ENCODE results near the gene A3GALT2. TPM values are rescaled to one million over a fixed set of nuclear protein-coding genes. Genes with fewer than 3 reads are reported as not detected.

Gene A3GALT2
- polyA plus RNA-seq, 1 of the 3 experiments (the other 2 are of a cell fraction), result 0.07 TPM

DNA sequence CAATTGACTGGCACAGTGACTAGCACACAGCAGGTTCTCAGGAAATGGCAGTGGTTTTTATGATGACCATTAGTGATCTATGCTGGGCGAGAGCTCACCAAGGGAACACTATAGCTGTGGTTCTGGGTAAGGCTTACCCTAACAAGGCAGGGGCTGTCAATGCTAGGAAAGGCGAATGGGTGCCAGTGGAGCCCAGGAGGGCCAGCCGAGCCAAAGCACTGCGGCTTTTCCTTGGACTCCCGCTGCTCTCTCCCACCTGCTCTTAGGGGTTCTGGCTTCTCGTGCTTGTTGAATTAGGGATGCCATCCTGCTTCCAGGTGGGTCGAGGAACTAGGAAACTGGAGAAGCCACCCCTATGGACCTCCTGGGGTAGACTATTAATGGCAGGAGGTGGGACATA is 10.0 kb upstream of the A3GALT2 start (continued):
- TF ChIP-seq, protein P1, sequence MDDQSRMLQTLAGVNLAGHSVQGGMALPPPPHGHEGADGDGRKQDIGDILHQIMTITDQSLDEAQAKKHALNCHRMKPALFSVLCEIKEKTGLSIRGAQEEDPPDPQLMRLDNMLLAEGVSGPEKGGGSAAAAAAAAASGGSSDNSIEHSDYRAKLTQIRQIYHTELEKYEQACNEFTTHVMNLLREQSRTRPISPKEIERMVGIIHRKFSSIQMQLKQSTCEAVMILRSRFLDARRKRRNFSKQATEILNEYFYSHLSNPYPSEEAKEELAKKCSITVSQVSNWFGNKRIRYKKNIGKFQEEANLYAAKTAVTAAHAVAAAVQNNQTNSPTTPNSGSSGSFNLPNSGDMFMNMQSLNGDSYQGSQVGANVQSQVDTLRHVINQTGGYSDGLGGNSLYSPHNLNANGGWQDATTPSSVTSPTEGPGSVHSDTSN (IDR thresholded peaks at IDR 0.05), result no peak
- TF ChIP-seq MXI1 (IDR thresholded peaks at IDR 0.05; ENCODE audit: low read depth, low read length), result no peak
- TF ChIP-seq CHD2 (IDR thresholded peaks at IDR 0.05; ENCODE audit: low read length, partially characterized antibody), result no peak
- TF ChIP-seq FOSL2 (IDR thresholded peaks at IDR 0.05; ENCODE audit: borderline replicate concordance, low read depth), result no peak

DNA sequence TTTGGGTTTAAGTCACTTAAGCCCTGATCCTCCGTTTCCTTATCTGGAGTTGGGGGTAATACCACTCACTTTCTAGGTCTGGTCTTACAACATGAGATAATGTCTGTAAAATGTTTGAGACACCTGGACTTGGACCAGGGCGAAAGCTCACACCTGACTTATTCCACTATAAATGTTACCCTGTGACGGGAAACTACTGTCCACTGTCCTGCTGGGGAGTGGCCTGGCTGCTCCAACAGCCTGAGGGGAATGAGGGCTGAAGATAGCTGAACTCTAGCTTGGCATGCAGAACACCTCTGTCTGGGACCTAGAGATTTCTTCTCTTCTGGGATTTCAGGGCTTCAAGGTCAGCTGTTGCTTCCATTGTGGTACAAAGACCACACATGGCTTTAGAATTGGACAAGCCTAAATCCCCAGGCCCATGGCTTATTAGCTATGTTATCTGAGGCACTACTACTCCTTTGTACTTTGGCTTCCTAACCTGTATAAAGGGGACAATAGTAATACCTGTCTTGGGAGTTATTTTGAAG is 9.5 kb upstream of the A3GALT2 start:
- no peaks in the 10 kb centered on the region for H3K9me2 ChIP-seq
- H4K20me1 ChIP-seq (ENCODE audit: insufficient read depth), result peaks cover 98% of the 10 kb centered on the region
- H3K36me3 ChIP-seq (replicated peaks in 1 of 2; ENCODE audit: control insufficient read depth in 1 of 2, insufficient read depth in 2 of 2, low read length in 1 of 2), result peaks cover 90 to 95% of the 10 kb centered on the region in 2 experiments
- no peak for DNase-seq
- H3K4me2 ChIP-seq, result no peak overlapping the region
- no peak overlapping the region for H3K9ac ChIP-seq
- H3K79me2 ChIP-seq (ENCODE audit: insufficient read depth), result peaks cover 79% of the 10 kb centered on the region
- H3K4me3 ChIP-seq (ENCODE audit: low read depth in 2 of 2, low read length in 1 of 2), result no peak overlapping the region
- CTCF ChIA-PET, result interaction anchor here (1.5 kb wide), 1 partner anchor 141 kb away, joined by 4 read pairs; no protein-coding TSS in a partner anchor
- H3F3A ChIP-seq (replicated peaks; ENCODE audit: insufficient read depth), result peaks cover 37% of the 10 kb centered on the region
- no peaks in the 10 kb centered on the region for H3K27me3 ChIP-seq (ENCODE audit: insufficient read depth)
- peaks cover 17 to 33% of the 10 kb centered on the region in 2 experiments; a peak in 3 of 4 replicates for H3K4me1 ChIP-seq (ENCODE audit: control insufficient read depth in 1 of 2, insufficient read depth in 2 of 2, low read depth in 1 of 2, low read length in 1 of 2)
- POLR2A ChIA-PET, result no interaction called here
- no peaks in the 10 kb centered on the region for H3K9me3 ChIP-seq
- WGBS (ENCODE audit: low lambda C conversion rate), result 97% methylated on average over 3 of the region's 3 CpGs
- H2AFZ ChIP-seq (ENCODE audit: low read depth), result no peak overlapping the region
- peak overlapping the region in 1 of 2 experiments; percentile 2; a peak in 1 of 4 replicates for H3K27ac ChIP-seq (ENCODE audit: low read depth in 2 of 2, low read length in 1 of 2)
- no peak for TF ChIP-seq ELF1 (IDR thresholded peaks at IDR 0.05)
- no peak for TF ChIP-seq TEAD4 (IDR thresholded peaks at IDR 0.05; ENCODE audit: borderline replicate concordance, insufficient read depth)
- TF ChIP-seq NRF1 (IDR thresholded peaks at IDR 0.05; ENCODE audit: low read depth, low read length), result no peak
- TF ChIP-seq RFX5 (IDR thresholded peaks at IDR 0.05; ENCODE audit: low read length), result no peak
- TF ChIP-seq, protein P2, sequence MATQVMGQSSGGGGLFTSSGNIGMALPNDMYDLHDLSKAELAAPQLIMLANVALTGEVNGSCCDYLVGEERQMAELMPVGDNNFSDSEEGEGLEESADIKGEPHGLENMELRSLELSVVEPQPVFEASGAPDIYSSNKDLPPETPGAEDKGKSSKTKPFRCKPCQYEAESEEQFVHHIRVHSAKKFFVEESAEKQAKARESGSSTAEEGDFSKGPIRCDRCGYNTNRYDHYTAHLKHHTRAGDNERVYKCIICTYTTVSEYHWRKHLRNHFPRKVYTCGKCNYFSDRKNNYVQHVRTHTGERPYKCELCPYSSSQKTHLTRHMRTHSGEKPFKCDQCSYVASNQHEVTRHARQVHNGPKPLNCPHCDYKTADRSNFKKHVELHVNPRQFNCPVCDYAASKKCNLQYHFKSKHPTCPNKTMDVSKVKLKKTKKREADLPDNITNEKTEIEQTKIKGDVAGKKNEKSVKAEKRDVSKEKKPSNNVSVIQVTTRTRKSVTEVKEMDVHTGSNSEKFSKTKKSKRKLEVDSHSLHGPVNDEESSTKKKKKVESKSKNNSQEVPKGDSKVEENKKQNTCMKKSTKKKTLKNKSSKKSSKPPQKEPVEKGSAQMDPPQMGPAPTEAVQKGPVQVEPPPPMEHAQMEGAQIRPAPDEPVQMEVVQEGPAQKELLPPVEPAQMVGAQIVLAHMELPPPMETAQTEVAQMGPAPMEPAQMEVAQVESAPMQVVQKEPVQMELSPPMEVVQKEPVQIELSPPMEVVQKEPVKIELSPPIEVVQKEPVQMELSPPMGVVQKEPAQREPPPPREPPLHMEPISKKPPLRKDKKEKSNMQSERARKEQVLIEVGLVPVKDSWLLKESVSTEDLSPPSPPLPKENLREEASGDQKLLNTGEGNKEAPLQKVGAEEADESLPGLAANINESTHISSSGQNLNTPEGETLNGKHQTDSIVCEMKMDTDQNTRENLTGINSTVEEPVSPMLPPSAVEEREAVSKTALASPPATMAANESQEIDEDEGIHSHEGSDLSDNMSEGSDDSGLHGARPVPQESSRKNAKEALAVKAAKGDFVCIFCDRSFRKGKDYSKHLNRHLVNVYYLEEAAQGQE (IDR thresholded peaks at IDR 0.05; ENCODE audit: low read depth, low read length), result no peak
- TF ChIP-seq GABPA (IDR thresholded peaks at IDR 0.05; ENCODE audit: low read depth), result no peak

Data from SK-N-SH (cell line).